Gastroesophageal sphincter (tissue), 4 donors: ENCODE measurements around the gene THSD4. TPM values are rescaled to one million over a fixed set of nuclear protein-coding genes. Genes with fewer than 3 reads are reported as not detected.
"Not testable (repeated sequence)": the region's sequence is repeated elsewhere in the genome, so short reads cannot be mapped to it uniquely, and the experiment has no call there.

Experiments
- ATAC-seq: fragments of 150-250 bp; one replicate; pipeline ENCODE4 v1.9.1; 2016; ENCODE audit warnings: mild to moderate bottlenecking, moderate library complexity
- H3K27ac ChIP-seq, 4 donors: fragments of 200-600 bp; sonication (generic) in 3 of 4; 1 replicate in 3 of 4; 2 replicates in 1 of 4; pipeline ENCODE4 v1.5.1; 2016 to 2019
- H3K27me3 ChIP-seq: fragments of 200-600 bp; sonication (generic); one replicate; pipeline ENCODE4 v1.5.1; 2019
- H3K36me3 ChIP-seq, 2 donors: fragments of 200-600 bp; sonication (generic); one replicate each; pipeline ENCODE4 v1.5.1; 2019; ENCODE audit warnings: control low read depth in 1 of 2
- H3K4me1 ChIP-seq, 3 donors: fragments of 200-600 bp; sonication (generic); 1 replicate in 2 of 3; 2 replicates in 1 of 3; pipeline ENCODE4 v1.5.1; 2016 to 2019; ENCODE audit warnings: control low read depth in 2 of 3
- H3K4me3 ChIP-seq, 2 donors: fragments of 200-600 bp; sonication (generic); one replicate each; pipeline ENCODE4 v1.5.1; 2019; ENCODE audit warnings: mild to moderate bottlenecking in 1 of 2, moderate library complexity in 1 of 2
- H3K9me3 ChIP-seq, 3 donors: fragments of 200-600 bp; sonication (generic); one replicate each; pipeline ENCODE4 v1.5.1; 2017 to 2019; ENCODE audit warnings: control low read depth in 2 of 3
- CTCF ChIP-seq, 4 experiments: fragments of 200-600 bp in 2 of 4; fragments of 450-650 bp in 2 of 4; sonication (generic) in 1 of 4; IDR thresholded peaks; one replicate each; pipeline ENCODE4 v1.5.1; 2017 to 2019; ENCODE audit warnings: antibody characterized with exemption in 4 of 4, mild to moderate bottlenecking in 2 of 4, moderate library complexity in 2 of 4
- EP300 ChIP-seq: sonication (generic); formaldehyde crosslinking; IDR thresholded peaks from one replicate; pipeline ENCODE4 v1.6.1; 2017; ENCODE audit warnings: antibody characterized with exemption, mild to moderate bottlenecking
- POLR2A ChIP-seq, 2 donors: fragments of 450-650 bp; IDR thresholded peaks; one replicate each; pipeline ENCODE4 v1.6.1; 2017; ENCODE audit warnings: antibody characterized with exemption in 2 of 2, mild to moderate bottlenecking in 2 of 2, moderate library complexity in 1 of 2
- POLR2AphosphoS5 ChIP-seq: sonication (generic); formaldehyde crosslinking; IDR thresholded peaks from one replicate; pipeline ENCODE4 v1.6.1; 2017; ENCODE audit warnings: antibody characterized with exemption
- WGBS, 2 donors: methylation state at CpG; one replicate each; pipeline ENCODE4 v1.1.5; 2018; ENCODE audit warnings: low coverage in 1 of 2; 5-methylcytosine and 5-hydroxymethylcytosine counted together
- total RNA-seq, 4 donors: library from RNA; depleted of rRNA; stranded (reverse); fragments of >200 nt; gene quantifications; one replicate each; pipeline ENCODE4 v1.1.0, GENCODE V29; 2016

THSD4 gene
- total RNA-seq, 4 donors from 2014 or later: 4.6 to 28.5 (median 17.6) TPM

DNA sequence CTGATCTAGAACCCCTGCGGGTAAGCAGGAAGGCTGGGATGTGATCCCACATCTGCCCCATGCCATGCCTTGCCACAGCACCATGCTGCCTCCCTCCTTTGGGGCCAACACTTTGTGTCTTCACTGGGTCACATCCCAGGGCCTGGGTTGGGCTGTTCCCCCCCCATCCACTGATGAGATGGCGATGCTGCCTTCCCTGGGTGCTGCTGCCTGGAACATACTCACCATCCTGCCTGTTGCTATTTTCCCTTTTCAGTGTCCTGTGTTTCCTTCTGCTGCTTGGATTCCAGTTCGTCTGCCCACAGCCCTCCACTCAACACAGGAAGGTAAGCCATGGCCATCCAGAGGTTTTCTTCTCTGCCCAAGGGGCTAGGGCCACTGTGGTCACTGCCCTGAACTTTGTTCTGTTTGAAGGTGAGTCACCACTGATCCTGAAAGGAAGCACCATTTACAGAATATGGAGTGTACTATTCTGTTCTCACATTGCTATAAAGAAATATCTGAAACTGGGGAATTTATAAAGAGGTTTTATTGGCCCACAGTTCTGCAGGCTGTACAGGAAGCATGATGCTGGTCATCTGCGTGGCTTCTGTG, 39.4 kb downstream of the THSD4 start:
- Histone ChIP-seq H3K4me1 (peaks cover 0 to 23% (median 5%) of the 10 kb centered on the region in 3 donors), H3K27me3 (no peaks in the 10 kb centered on the region), H3K9me3 (no peaks in the 10 kb centered on the region), H3K27ac (no peak overlapping the region), H3K4me3 (no peak overlapping the region), H3K36me3 (no peaks in the 10 kb centered on the region)
- WGBS, 2 donors: 83 to 93% methylated on average over 1 to 2 of the region's 4 CpGs
- ATAC-seq: no peak
- TF ChIP-seq EP300: no peak
- TF ChIP-seq POLR2A (IDR thresholded peaks at IDR 0.05): no peak
- TF ChIP-seq CTCF (IDR thresholded peaks at IDR 0.05): no peak
- no peak for TF ChIP-seq POLR2AphosphoS5

DNA sequence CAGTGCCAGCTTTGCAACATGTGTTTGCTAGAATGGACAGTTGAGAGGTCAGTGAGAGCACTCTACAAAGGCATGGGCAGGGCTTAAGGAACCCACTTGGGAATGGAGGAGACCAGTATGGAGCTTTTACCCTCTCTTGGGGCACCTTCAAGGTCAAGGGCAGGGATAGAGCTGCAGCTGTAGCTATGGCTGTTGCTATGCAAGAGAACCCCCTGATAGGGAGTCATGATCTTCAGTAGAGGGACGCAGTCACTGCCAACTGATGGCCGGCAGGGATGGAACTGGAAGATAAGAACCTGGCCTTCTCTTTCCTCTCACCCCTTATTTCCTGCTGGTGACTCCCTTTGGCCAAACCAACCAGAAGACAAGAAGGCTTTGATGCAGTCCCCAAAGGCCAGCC, 40.3 kb downstream of the THSD4 start:
- H3K27me3 ChIP-seq: no peaks in the 10 kb centered on the region
- no peak overlapping the region for H3K27ac ChIP-seq
- H3K9me3 ChIP-seq: no peaks in the 10 kb centered on the region
- WGBS, 2 donors: 100% methylated on average over 2 of the region's 2 CpGs; no CpG with 5 or more reads in 1 of the 2 donors
- TF ChIP-seq POLR2A (IDR thresholded peaks at IDR 0.05) (no peak), CTCF (IDR thresholded peaks at IDR 0.05) (no peak), POLR2AphosphoS5 (no peak), EP300 (no peak)
- peaks cover 0 to 14% (median 0%) of the 10 kb centered on the region in 3 donors for H3K4me1 ChIP-seq
- H3K36me3 ChIP-seq: no peaks in the 10 kb centered on the region
- no peak overlapping the region for H3K4me3 ChIP-seq
- ATAC-seq: no peak

DNA sequence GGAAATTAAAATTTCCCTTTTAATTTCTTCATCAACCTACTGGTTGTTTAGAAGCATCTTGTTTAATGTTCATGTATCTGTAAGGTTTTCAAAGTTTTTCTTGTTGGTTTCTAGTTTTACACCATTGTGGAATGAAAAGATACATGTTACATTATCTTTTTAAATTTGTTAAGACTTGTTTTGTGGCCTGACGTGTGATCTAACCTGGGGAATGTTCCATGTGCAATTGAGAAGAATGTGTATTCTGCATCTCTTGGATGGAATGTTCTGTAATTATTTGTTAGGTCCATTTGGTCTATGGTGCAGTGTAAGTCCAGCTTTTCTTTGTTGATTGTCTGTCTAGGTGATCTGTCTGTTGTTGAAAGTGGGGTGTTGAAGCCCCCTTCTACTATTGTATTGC, 45.7 kb downstream of the THSD4 start:
- H3K27ac ChIP-seq: no peak overlapping the region
- no peaks in the 10 kb centered on the region for H3K36me3 ChIP-seq
- ATAC-seq: no peak
- H3K4me3 ChIP-seq: no peak overlapping the region
- 79 to 95% methylated on average over 1 of the region's 1 CpG for WGBS, 2 donors
- H3K9me3 ChIP-seq: no peaks in the 10 kb centered on the region
- no peaks in the 10 kb centered on the region for H3K4me1 ChIP-seq
- TF ChIP-seq CTCF (IDR thresholded peaks at IDR 0.05) (no peak), POLR2AphosphoS5 (no peak), EP300 (no peak)
- no peaks in the 10 kb centered on the region for H3K27me3 ChIP-seq

GRCh38 chr15:71162309-71162708, 47.0 kb downstream of the THSD4 start:
- H3K4me1 ChIP-seq: peaks cover 0 to 2% (median 0%) of the 10 kb centered on the region in 3 donors
- H3K27ac ChIP-seq: no peak overlapping the region
- TF ChIP-seq POLR2AphosphoS5: no peak
- TF ChIP-seq CTCF (IDR thresholded peaks at IDR 0.05): no peak
- no peak for TF ChIP-seq EP300
- no peak for TF ChIP-seq POLR2A (IDR thresholded peaks at IDR 0.05)
- ATAC-seq: no peak
- H3K27me3 ChIP-seq: no peaks in the 10 kb centered on the region
- no peaks in the 10 kb centered on the region for H3K9me3 ChIP-seq
- 83 to 93% methylated on average over 2 of the region's 2 CpGs for WGBS, 2 donors
- H3K36me3 ChIP-seq: no peaks in the 10 kb centered on the region
- no peak overlapping the region for H3K4me3 ChIP-seq

DNA sequence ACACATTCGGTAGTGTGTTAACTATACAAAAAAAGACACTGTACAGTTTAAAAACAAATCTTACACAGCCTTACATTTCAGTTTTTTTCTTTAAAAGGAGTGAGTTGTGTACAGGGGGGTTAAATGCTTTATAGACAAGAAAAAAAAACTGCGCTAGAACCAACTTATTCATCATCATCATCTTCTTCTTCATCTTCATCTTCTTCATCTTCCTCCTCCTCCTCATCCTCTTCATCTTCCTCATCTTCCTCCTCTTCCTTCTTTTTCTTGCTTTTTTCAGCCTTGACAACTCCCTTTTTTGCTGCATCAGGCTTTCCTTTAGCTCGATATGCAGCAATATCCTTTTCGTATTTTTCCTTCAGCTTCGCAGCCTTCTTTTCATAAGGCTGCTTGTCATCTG, 49.3 kb downstream of the THSD4 start:
- WGBS, 2 donors: 93 to 100% methylated on average over 1 to 2 of the region's 5 CpGs
- H3K36me3 ChIP-seq, H3K27me3 ChIP-seq, H3K27ac ChIP-seq, H3K4me3 ChIP-seq, ATAC-seq, H3K9me3 ChIP-seq: not testable (repeated sequence)
- peaks cover 0 to 10% (median 0%) of the 10 kb centered on the region in 3 donors for H3K4me1 ChIP-seq
